Endothelial cell of umbilical vein (primary cell): Measurements from ENCODE around the gene CFAP70. TPM values are rescaled to one million over a fixed set of nuclear protein-coding genes. Genes with fewer than 3 reads are reported as not detected.

ENCODE experiments used
- BruUV-seq: library from RNA; stranded (reverse); fragments of 400-500 nt; replicated peaks from 2 replicates; lab custom pipeline; 2021; lab: Mats Ljungman, UMichigan
- CTCF ChIA-PET: fragments of 300-600, 350-600 bp; sonication (Branson Sonifier 250); formaldehyde crosslinking; loops from one replicate; lab custom pipeline; 2021; ENCODE audit warnings: antibody characterized with exemption, inconsistent platforms; lab: Charles Lee
- POLR2A ChIA-PET: fragments of 300-600, 350-600 bp; sonication (Branson Sonifier 250); formaldehyde crosslinking; loops from one replicate; lab custom pipeline; 2021; ENCODE audit warnings: antibody characterized with exemption, inconsistent platforms; lab: Charles Lee
- DNase-seq: peaks from one replicate; pipeline ENCODE4 v3.0.0-alpha.2; 2011; ENCODE audit warnings: low read depth, low spot score
- FAIRE-seq: peaks from 2 replicates; lab custom pipeline; 2011; peaks lifted over from hg19 to GRCh38; lab: Jason Lieb, UNC
- H2AFZ ChIP-seq: 2 replicates; pipeline ENCODE4 v1.6.0; 2012; ENCODE audit warnings: low read depth, low read length, control low read depth, inconsistent platforms
- H3K27ac ChIP-seq: 2 replicates; pipeline ENCODE4 v1.5.1; 2011; ENCODE audit warnings: low read depth, mild to moderate bottlenecking, control low read depth, low read length, moderate library complexity; ENCODE audit not compliant: insufficient read depth
- H3K27me3 ChIP-seq, 2 experiments: 2 replicates each; pipeline versions ENCODE4 v1.6.0 to v1.6.1; 2011; ENCODE audit warnings: low read length in 2 of 2, mixed read lengths in 1 of 2; ENCODE audit not compliant: control insufficient read depth in 2 of 2, insufficient read depth in 2 of 2
- H3K36me3 ChIP-seq, 2 experiments: 2 replicates in 1 of 2; 3 replicates in 1 of 2; pipeline ENCODE4 v1.5.1; 2011; ENCODE audit warnings: low read length in 2 of 2, mild to moderate bottlenecking in 1 of 2, moderate library complexity in 1 of 2; ENCODE audit not compliant: control insufficient read depth in 2 of 2, insufficient read depth in 2 of 2; ENCODE audit errors: extremely low read depth in 1 of 2
- H3K4me1 ChIP-seq: 3 replicates; pipeline ENCODE4 v1.5.1; 2011; ENCODE audit warnings: mild to moderate bottlenecking, low read length; ENCODE audit not compliant: control insufficient read depth, insufficient read depth; ENCODE audit errors: extremely low read depth
- H3K4me2 ChIP-seq: 2 replicates; pipeline ENCODE4 v1.6.1; 2011; ENCODE audit warnings: low read length, control low read depth, mixed read lengths; ENCODE audit not compliant: insufficient read depth
- H3K4me3 ChIP-seq, 3 experiments: fragments of 200-600 bp in 1 of 3; sonication (generic), shearing (Covaris generic) in 1 of 3; replicated peaks in 1 of 3; 2 replicates each; pipeline ENCODE4 v1.5.1; 2011 to 2016; ENCODE audit warnings: control low read depth in 3 of 3, low read length in 3 of 3, mild to moderate bottlenecking in 2 of 3, inconsistent platforms in 1 of 3, low read depth in 1 of 3, moderate library complexity in 1 of 3; ENCODE audit not compliant: insufficient read depth in 1 of 3
- H3K79me2 ChIP-seq: 2 replicates; pipeline ENCODE4 v1.6.0; 2012; ENCODE audit warnings: low read length, inconsistent platforms; ENCODE audit not compliant: control insufficient read depth, insufficient read depth
- H3K9ac ChIP-seq: replicated peaks from 2 replicates; pipeline ENCODE3; 2011; ENCODE audit warnings: low read length, control low read depth; ENCODE audit not compliant: insufficient read depth; ENCODE audit errors: extremely low read depth
- H3K9me1 ChIP-seq: replicated peaks from 3 replicates; pipeline ENCODE4 v1.6.0; 2011; ENCODE audit warnings: mild to moderate bottlenecking, low read length; ENCODE audit not compliant: control insufficient read depth, insufficient read depth; ENCODE audit errors: extremely low read depth
- H3K9me3 ChIP-seq: replicated peaks from 2 replicates; pipeline ENCODE4 v1.5.1; 2012; ENCODE audit warnings: low read length, inconsistent platforms; ENCODE audit not compliant: control insufficient read depth, insufficient read depth
- H4K20me1 ChIP-seq: replicated peaks from 2 replicates; pipeline ENCODE3; 2011; ENCODE audit warnings: mild to moderate bottlenecking, low read length; ENCODE audit not compliant: control insufficient read depth, insufficient read depth; ENCODE audit errors: extremely low read depth
- CTCF ChIP-seq, 2 donors: IDR thresholded peaks; 1 replicate in 1 of 2; 2 replicates in 1 of 2; pipeline ENCODE4 v1.5.1; 2011; ENCODE audit warnings: low read length in 2 of 2, mild to moderate bottlenecking in 2 of 2, moderate library complexity in 2 of 2, control low read depth in 1 of 2, inconsistent platforms in 1 of 2, low read depth in 1 of 2; ENCODE audit not compliant: insufficient read depth in 1 of 2; ENCODE audit errors: extremely low read depth in 1 of 2
- EZH2 ChIP-seq: IDR thresholded peaks from 2 replicates; pipeline ENCODE4 v1.6.1; 2012; ENCODE audit warnings: borderline replicate concordance, low read depth, mild to moderate bottlenecking, moderate library complexity, low read length, inconsistent platforms; ENCODE audit not compliant: severe bottlenecking
- FOS ChIP-seq: IDR thresholded peaks from 2 replicates; pipeline ENCODE4 v1.6.1; 2011; ENCODE audit warnings: mild to moderate bottlenecking, low read length, moderate library complexity, borderline replicate concordance; ENCODE audit not compliant: insufficient read depth
- GATA2 ChIP-seq: IDR thresholded peaks from 2 replicates; pipeline ENCODE4 v1.7.0; 2011; ENCODE audit warnings: low read depth, mild to moderate bottlenecking, moderate library complexity, mixed read lengths, low read length; ENCODE audit not compliant: insufficient read length, insufficient read depth
- JUN ChIP-seq: IDR thresholded peaks from 2 replicates; pipeline ENCODE4 v1.6.1; 2011; ENCODE audit warnings: borderline replicate concordance, low read depth; ENCODE audit not compliant: insufficient read length, insufficient read depth
- POLR2A ChIP-seq: IDR thresholded peaks from 2 replicates; pipeline ENCODE4 v1.6.1; 2012; ENCODE audit warnings: low read depth, mild to moderate bottlenecking, control low read depth, low read length
- POLR2AphosphoS5 ChIP-seq: IDR thresholded peaks from 2 replicates; pipeline ENCODE4 v1.6.1; 2012; ENCODE audit warnings: low read depth, mild to moderate bottlenecking, control low read depth, low read length, moderate library complexity; ENCODE audit not compliant: insufficient read depth
- dilution Hi-C: fragments of 300-500 bp; cut with MboI; formaldehyde crosslinking; loops from one replicate; pipeline ENCODE4 v1.15.0; 2019; ENCODE audit warnings: low sequenced_read_pairs; ENCODE audit not compliant: extremely low pct_ligation_motif_present
- intact Hi-C: fragments of 100-400 bp; cut with micrococcal nuclease; formaldehyde crosslinking; loops from one replicate; pipeline ENCODE4 v1.10.0; 2022
- polyA plus RNA-seq, 4 experiments: library from polyadenylated mRNA; depleted of rRNA in 3 of 4; stranded (reverse) in 3 of 4; unstranded in 1 of 4; fragments of >200 nt; gene quantifications; 2 replicates each; pipeline versions ENCODE4 v1.2.1 to v1.2.3, GENCODE V29; 2011 to 2012; ENCODE audit warnings: missing spikeins in 1 of 4
- total RNA-seq: library from RNA; stranded (reverse); gene quantifications from 2 replicates; pipeline ENCODE4 v1.2.3, GENCODE V29; 2021

The CFAP70 gene
- total and polyA plus RNA-seq, 2 donors (not counting 3 experiments of a cell fraction or from before 2014, with no cell fraction given): 0.19 to 0.27 TPM

- no peaks in the 10 kb centered on the region for H3K9me3 ChIP-seq
- intact Hi-C loops (no loop called here), dilution Hi-C loops (no loop called here)
- CTCF ChIA-PET: no interaction called here
- H3K4me3 ChIP-seq: no peak overlapping the region
- no peaks in the 10 kb centered on the region for H3K36me3 ChIP-seq
- H3K9me1 ChIP-seq: no peaks in the 10 kb centered on the region
- H4K20me1 ChIP-seq: peaks cover 16% of the 10 kb centered on the region
- no peak for FAIRE-seq
- peaks cover 89% of the 10 kb centered on the region for H3K79me2 ChIP-seq
- H2AFZ ChIP-seq: no peak overlapping the region
- H3K27me3 ChIP-seq: no peaks in the 10 kb centered on the region
- no TSS peak for BruUV-seq
- DNase-seq: no peak
- H3K27ac ChIP-seq: no peak overlapping the region
- TF ChIP-seq JUN: no peak
- TF ChIP-seq FOS: no peak
- no peak for TF ChIP-seq GATA2
- no peak for TF ChIP-seq CTCF (IDR thresholded peaks at IDR 0.05; ENCODE audit: extremely low read depth in 1 of 2, insufficient read depth in 1 of 2, low read depth in 1 of 2, low read length in 2 of 2)
- TF ChIP-seq POLR2A: no peak
- no peak overlapping the region for H3K9ac ChIP-seq
- H3K4me1 ChIP-seq: no peaks in the 10 kb centered on the region
- H3K4me2 ChIP-seq: no peak overlapping the region
- POLR2A ChIA-PET: no interaction called here
Observed at GRCh38 chr10:73407495-73407894, 48.8 kb upstream of the CFAP70 start.

GRCh38 chr10:73406846-73407245 is 48.2 kb upstream of the CFAP70 start:
- Histone ChIP-seq H3K36me3 (no peaks in the 10 kb centered on the region), H3K4me3 (no peak overlapping the region), H3K27me3 (no peaks in the 10 kb centered on the region), H3K27ac (no peak overlapping the region), H4K20me1 (peaks cover 16% of the 10 kb centered on the region), H3K4me1 (no peaks in the 10 kb centered on the region), H3K79me2 (peaks cover 90% of the 10 kb centered on the region), H3K9me3 (no peaks in the 10 kb centered on the region), H2AFZ (no peak overlapping the region), H3K9me1 (no peaks in the 10 kb centered on the region), H3K4me2 (no peak overlapping the region), H3K9ac (no peak overlapping the region)
- dilution Hi-C loops (no loop called here), intact Hi-C loops (no loop called here)
- CTCF ChIA-PET: no interaction called here
- FAIRE-seq (no peak), DNase-seq (no peak)
- TF ChIP-seq POLR2AphosphoS5 (no peak), EZH2 (no peak)
- no TSS peak for BruUV-seq
- POLR2A ChIA-PET: no interaction called here
